ENCODE data around the gene FMNL1.

DNA sequence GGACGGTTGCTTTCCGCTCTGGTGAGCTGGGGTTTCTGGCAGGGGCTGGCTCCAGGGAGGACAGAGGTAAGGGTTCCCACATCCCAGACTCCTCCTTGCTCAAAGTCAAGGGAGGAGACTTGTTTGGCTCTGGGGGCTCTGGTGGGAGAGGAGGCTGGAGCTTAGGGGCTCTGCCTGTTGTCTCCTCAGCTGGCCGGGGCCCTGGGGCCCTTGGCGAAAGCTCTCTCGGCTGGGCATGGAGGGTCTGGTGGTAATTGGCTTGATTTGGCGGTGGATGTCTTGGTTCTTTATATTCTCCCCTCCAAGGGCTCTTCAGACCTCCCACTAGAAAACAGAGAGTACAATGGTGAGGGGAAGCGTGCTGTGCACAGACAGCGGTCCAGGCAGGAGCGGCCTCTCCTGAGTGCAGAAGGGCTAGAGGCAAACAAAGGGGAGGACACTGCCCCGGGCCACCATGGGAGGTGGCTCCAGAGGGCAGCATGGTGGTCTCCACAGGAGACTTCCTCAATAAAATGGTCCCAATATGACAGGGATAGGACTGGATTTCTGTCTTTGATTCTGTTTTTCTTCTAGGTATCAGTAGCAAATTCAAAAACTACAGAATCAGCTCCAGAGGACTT, 45.9 kb downstream of the FMNL1 start:
- TF ChIP-seq POLR2AphosphoS5 (IDR thresholded peaks at IDR 0.05; ENCODE audit: borderline replicate concordance, low read depth, low read length) (no peak), EZH2 (IDR thresholded peaks at IDR 0.05) (no peak)
